ENCODE data around the gene GRWD1.

DNA sequence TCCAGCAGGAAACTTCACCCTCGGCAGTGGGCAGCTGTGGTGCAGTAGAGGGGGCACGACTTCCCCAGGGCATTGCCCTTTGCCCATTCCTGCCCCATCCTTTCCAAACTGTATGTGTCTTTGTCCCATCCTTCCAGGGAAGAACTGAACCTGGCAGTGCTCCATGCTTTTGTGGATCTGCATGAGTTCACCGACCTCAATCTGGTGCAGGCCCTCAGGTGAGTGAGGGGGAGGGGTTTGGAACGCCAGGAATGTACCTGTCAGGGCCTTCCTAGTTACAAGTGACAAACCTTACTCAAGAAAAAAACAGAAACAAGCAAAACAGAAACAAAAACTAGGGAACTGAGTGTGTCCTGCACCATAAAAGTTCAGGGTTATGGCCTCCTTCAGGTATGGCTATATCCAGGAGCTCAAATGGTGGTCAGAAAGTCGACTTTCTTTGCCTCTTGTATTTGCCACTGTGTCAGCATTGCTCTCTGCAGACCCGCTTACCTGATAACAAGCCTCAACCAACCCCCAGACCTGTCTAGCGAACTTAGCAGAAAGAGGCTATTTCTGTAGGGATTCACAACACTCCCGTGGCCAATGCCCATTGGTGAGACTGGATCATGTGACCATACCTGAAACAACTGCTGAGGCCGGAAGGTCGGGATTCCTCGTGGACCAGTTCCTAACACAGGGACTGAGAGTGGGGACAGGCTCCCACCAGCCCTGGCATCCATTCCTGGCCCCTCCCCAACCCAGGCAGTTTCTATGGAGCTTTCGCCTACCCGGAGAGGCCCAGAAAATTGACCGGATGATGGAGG is 27.6 kb downstream of the GRWD1 start:
- no peak for TF ChIP-seq POLR2AphosphoS5 (IDR thresholded peaks at IDR 0.05; ENCODE audit: low read depth, low read length)
- no peak for TF ChIP-seq TCF7L2 (IDR thresholded peaks at IDR 0.05; ENCODE audit: low read depth, low read length)
- TF ChIP-seq, protein P1, sequence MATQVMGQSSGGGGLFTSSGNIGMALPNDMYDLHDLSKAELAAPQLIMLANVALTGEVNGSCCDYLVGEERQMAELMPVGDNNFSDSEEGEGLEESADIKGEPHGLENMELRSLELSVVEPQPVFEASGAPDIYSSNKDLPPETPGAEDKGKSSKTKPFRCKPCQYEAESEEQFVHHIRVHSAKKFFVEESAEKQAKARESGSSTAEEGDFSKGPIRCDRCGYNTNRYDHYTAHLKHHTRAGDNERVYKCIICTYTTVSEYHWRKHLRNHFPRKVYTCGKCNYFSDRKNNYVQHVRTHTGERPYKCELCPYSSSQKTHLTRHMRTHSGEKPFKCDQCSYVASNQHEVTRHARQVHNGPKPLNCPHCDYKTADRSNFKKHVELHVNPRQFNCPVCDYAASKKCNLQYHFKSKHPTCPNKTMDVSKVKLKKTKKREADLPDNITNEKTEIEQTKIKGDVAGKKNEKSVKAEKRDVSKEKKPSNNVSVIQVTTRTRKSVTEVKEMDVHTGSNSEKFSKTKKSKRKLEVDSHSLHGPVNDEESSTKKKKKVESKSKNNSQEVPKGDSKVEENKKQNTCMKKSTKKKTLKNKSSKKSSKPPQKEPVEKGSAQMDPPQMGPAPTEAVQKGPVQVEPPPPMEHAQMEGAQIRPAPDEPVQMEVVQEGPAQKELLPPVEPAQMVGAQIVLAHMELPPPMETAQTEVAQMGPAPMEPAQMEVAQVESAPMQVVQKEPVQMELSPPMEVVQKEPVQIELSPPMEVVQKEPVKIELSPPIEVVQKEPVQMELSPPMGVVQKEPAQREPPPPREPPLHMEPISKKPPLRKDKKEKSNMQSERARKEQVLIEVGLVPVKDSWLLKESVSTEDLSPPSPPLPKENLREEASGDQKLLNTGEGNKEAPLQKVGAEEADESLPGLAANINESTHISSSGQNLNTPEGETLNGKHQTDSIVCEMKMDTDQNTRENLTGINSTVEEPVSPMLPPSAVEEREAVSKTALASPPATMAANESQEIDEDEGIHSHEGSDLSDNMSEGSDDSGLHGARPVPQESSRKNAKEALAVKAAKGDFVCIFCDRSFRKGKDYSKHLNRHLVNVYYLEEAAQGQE (IDR thresholded peaks at IDR 0.05; ENCODE audit: insufficient read depth in 1 of 2, low read depth in 2 of 2, low read length in 1 of 2) = no peak
